Ishikawa (cell line): Measurements from ENCODE around the gene UBE2QL1.

Source experiments
- CEBPB ChIP-seq: IDR thresholded peaks from 2 replicates; pipeline ENCODE4 v1.6.1; 2012
- CREB1 ChIP-seq: IDR thresholded peaks from 2 replicates; pipeline ENCODE4 v1.6.1; 2012; ENCODE audit warnings: low read depth
- EGR1 ChIP-seq: IDR thresholded peaks from 2 replicates; pipeline ENCODE4 v1.6.1; 2012
- EP300 ChIP-seq: IDR thresholded peaks from 2 replicates; pipeline ENCODE4 v1.6.1; 2012; ENCODE audit warnings: borderline replicate concordance
- FOXM1 ChIP-seq: IDR thresholded peaks from 2 replicates; pipeline ENCODE4 v1.6.1; 2012; ENCODE audit warnings: low read depth, borderline replicate concordance
- NFIC ChIP-seq: IDR thresholded peaks from 2 replicates; pipeline ENCODE4 v1.6.1; 2012
- RAD21 ChIP-seq: IDR thresholded peaks from 2 replicates; pipeline ENCODE4 v1.6.1; 2012; ENCODE audit warnings: low read depth
- TAF1 ChIP-seq: IDR thresholded peaks from 2 replicates; pipeline ENCODE4 v1.6.1; 2012; ENCODE audit warnings: low read depth, mild to moderate bottlenecking
- TCF12 ChIP-seq: IDR thresholded peaks from 2 replicates; pipeline ENCODE4 v1.6.1; 2012; ENCODE audit warnings: low read depth
- TEAD4 ChIP-seq: IDR thresholded peaks from 2 replicates; pipeline ENCODE4 v1.6.1; 2012
- YY1 ChIP-seq: IDR thresholded peaks from 2 replicates; pipeline ENCODE4 v1.6.1; 2012; ENCODE audit warnings: low read depth
- ZBTB7A ChIP-seq: IDR thresholded peaks from 2 replicates; pipeline ENCODE4 v1.6.1; 2012; ENCODE audit warnings: low read depth
- TF ChIP-seq, protein P1 (sequence below): IDR thresholded peaks from 2 replicates; pipeline ENCODE4 v1.6.1; 2012; ENCODE audit warnings: low read depth, mild to moderate bottlenecking
- TF ChIP-seq, protein P2 (sequence below): IDR thresholded peaks from 2 replicates; pipeline ENCODE4 v1.6.1; 2012
- TF ChIP-seq, protein P3 (sequence below): IDR thresholded peaks from 2 replicates; pipeline ENCODE4 v1.6.1; 2012

Gene UBE2QL1

DNA sequence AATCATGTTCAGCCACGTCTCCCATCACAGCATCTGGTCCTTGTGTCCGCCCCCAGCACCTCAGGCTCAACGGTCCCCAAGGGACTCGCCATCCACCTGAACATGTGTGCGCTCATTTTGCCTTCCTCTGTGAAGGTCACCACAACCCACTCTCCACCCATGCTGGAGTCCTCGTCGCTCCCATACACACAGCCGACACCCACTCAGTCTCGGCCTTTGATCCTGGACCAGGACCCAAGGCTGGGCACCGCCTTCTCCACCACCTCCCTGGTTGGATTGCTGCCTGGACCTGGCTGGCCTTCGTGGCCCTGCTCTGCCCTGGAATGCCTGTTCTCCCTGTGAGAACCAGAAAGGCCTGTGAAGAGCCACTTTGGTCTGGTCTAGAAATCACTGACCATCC lies 60.3 kb downstream of the UBE2QL1 start:
- TF ChIP-seq, protein P1, sequence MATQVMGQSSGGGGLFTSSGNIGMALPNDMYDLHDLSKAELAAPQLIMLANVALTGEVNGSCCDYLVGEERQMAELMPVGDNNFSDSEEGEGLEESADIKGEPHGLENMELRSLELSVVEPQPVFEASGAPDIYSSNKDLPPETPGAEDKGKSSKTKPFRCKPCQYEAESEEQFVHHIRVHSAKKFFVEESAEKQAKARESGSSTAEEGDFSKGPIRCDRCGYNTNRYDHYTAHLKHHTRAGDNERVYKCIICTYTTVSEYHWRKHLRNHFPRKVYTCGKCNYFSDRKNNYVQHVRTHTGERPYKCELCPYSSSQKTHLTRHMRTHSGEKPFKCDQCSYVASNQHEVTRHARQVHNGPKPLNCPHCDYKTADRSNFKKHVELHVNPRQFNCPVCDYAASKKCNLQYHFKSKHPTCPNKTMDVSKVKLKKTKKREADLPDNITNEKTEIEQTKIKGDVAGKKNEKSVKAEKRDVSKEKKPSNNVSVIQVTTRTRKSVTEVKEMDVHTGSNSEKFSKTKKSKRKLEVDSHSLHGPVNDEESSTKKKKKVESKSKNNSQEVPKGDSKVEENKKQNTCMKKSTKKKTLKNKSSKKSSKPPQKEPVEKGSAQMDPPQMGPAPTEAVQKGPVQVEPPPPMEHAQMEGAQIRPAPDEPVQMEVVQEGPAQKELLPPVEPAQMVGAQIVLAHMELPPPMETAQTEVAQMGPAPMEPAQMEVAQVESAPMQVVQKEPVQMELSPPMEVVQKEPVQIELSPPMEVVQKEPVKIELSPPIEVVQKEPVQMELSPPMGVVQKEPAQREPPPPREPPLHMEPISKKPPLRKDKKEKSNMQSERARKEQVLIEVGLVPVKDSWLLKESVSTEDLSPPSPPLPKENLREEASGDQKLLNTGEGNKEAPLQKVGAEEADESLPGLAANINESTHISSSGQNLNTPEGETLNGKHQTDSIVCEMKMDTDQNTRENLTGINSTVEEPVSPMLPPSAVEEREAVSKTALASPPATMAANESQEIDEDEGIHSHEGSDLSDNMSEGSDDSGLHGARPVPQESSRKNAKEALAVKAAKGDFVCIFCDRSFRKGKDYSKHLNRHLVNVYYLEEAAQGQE, result no peak
- no peak for TF ChIP-seq TEAD4
- TF ChIP-seq EGR1, result no peak
- TF ChIP-seq, protein P2, sequence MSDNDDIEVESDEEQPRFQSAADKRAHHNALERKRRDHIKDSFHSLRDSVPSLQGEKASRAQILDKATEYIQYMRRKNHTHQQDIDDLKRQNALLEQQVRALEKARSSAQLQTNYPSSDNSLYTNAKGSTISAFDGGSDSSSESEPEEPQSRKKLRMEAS, result no peak
- no peak for TF ChIP-seq CEBPB
- TF ChIP-seq CREB1, result no peak
- no peak for TF ChIP-seq NFIC
- no peak for TF ChIP-seq TAF1
- no peak for TF ChIP-seq EP300
- TF ChIP-seq, protein P3, sequence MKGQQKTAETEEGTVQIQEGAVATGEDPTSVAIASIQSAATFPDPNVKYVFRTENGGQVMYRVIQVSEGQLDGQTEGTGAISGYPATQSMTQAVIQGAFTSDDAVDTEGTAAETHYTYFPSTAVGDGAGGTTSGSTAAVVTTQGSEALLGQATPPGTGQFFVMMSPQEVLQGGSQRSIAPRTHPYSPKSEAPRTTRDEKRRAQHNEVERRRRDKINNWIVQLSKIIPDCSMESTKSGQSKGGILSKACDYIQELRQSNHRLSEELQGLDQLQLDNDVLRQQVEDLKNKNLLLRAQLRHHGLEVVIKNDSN, result no peak
- TF ChIP-seq ZBTB7A, result no peak
- TF ChIP-seq FOXM1, result no peak
- TF ChIP-seq RAD21, result no peak
- TF ChIP-seq YY1, result no peak
- no peak for TF ChIP-seq TCF12

DNA sequence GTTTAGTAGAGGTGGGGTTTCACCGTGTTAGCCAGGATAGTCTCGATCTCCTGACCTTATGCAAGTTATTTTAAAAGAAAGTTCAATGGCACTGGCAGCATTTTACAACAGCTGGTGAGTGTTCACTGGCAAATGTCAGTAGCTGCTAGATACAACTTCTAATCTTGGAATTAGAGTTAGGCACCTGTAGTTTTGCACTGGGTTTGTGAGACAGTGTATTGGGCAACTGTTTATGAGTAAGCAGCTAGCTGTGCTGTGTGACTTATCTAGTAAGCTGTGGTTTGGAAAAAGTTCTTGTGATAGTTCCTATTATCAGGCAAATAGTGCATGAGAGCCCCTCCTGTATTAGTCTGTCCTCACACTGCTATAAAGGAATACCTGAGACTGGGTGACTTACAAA lies 61.5 kb downstream of the UBE2QL1 start:
- TF ChIP-seq FOXM1 (no peak), TEAD4 (no peak), EGR1 (no peak), ZBTB7A (no peak), TAF1 (no peak), EP300 (no peak), CEBPB (no peak), NFIC (no peak)

DNA sequence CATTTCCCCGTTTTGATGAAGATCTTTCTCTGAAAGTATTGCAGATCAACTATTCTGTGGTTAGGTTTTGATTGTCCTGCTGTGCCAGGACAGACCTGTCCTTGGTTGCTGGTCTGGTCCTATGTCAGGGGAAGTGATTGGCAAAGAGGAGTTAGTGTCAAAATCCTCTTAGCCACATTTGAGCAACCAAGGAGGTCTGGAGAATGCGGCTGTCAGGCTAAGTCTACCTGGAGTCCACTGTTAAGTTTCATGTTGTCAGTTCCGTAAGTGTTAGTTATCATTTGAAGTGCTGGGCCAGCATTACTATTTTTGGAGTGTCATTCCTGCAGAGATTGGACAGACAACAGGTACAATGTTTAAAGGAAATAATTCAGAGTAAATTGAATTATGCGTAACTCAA lies 62.3 kb downstream of the UBE2QL1 start:
- TF ChIP-seq NFIC, result no peak
- no peak for TF ChIP-seq ZBTB7A
- TF ChIP-seq CEBPB, result no peak
- TF ChIP-seq EP300, result no peak
- no peak for TF ChIP-seq CREB1
- no peak for TF ChIP-seq TEAD4
- TF ChIP-seq TCF12, result no peak
- TF ChIP-seq RAD21, result no peak
- TF ChIP-seq, protein P3, result no peak
- TF ChIP-seq, protein P1, result no peak
- no peak for TF ChIP-seq YY1
- no peak for TF ChIP-seq EGR1
- TF ChIP-seq FOXM1, result no peak
- TF ChIP-seq, protein P2, result no peak
- TF ChIP-seq TAF1, result no peak

DNA sequence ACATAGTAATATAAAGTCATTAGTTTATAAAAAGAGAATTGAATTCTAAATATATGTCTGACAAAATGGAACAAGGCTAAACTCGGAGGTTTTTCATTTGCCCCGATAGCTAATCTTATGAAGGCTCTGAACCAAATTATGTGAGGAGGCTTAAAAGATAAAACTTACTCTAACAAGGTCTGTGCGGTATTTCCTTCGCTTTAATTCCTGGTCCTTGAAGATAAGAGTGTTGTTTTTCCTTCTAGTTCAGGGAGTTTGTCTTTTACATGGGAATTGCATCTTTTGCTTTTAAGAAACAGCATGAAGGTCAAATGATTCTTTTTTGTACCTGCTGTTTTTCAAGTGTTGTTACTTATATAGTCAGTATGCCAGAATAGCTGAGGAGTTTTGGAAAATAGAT lies 68.2 kb downstream of the UBE2QL1 start:
- TF ChIP-seq RAD21 (no peak), FOXM1 (no peak), ZBTB7A (no peak), TCF12 (no peak), NFIC (no peak), EP300 (no peak), YY1 (no peak)
- TF ChIP-seq, protein P3, result no peak
- TF ChIP-seq, protein P1, result no peak
